ENCODE data around the gene VWC2L.

GRCh38 chr2:214607051-214607450 is 196.2 kb downstream of the VWC2L start:
- no peak for TF ChIP-seq CTCF (IDR thresholded peaks at IDR 0.05 in 4 of 5, conservative IDR thresholded peaks at IDR 0.05 in 1 of 5)
- no peak for TF ChIP-seq POLR2A (IDR thresholded peaks at IDR 0.05)
